Posterior cingulate gyrus (tissue), 11 donors: ENCODE results near the gene PLLP.

Experiments
- DNase-seq, 10 donors: peaks; one replicate each; pipeline versions ENCODE4 v3.0.0 to v3.0.0-alpha.2; 2020 to 2021; ENCODE audit warnings: mixed read lengths in 3 of 10
- intact Hi-C: fragments of 100-400 bp; cut with DNase I; formaldehyde crosslinking; loops from one replicate; pipeline ENCODE4 v1.15.1; 2023

The PLLP gene

DNA sequence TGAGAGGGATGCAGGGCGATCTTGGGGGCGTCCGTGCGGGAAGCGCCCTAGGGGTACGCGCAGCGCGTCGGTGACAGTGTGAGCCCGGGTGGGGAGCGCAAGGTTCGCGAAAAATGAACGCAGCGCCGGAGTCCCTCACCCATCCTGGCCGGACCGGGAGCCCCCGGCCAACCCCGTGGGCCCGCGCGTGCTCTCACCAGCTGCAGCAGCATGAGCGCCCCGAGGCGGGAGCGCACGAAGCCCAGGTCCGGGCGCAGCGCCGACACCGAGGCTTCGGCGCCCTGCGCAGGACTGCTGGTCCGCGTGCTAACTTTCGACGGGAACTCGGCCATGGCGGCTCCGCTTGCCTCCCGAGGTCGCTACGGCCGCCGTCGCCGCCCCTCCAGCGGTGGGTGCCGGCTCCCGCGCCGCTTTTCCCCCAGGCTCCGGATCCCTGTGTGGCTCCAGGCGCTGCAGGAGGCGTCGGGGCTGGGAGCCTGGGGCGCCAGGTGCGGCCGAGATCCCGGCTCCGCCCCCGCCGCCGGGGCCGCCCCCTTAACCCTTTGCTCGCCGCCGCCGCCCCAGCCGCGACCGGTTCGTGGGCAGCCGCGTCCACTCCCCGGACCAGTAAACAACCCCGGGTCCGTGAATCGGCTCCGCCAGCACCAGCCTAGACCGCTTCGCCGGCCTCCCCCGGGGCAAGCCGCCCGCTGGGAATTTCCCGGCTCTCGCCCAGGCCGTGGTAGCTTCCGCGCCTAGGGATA is at the start of gene PLLP:
Gene PLLP, minus strand, starts transcription at position 464 of the 743 bp plus-strand sequence. Its CDS starts 132 bp downstream, at position 332.
- peak in 8 of 10 donors; percentile 44 to 94 (median 76) for DNase-seq
- intact Hi-C loops = no loop called here

DNA sequence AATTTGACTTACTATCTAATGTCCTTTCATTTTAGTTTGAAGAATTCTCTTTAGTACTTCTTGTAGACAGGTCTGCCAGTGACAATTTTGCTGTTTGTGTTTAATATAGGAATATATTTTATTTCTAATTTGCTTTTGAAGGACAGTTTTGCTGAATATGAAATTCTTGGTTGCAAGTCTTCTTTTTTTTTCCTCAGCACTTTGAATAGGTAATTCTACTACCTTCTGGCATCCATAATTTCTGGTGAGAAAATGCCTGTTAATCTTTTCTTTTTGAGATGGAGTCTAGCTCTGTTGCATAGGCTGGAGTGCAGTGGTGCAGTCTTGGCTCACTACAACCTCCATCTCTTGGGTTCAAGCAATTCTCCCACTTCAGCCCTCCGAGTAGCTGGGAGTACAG is 48.9 kb upstream of the PLLP start:
- intact Hi-C loops = no loop called here
- DNase-seq = no peak

- intact Hi-C loops = no loop called here
- DNase-seq = no peak
Observed at GRCh38 chr16:57331355-57331754, 46.9 kb upstream of the PLLP start.

- intact Hi-C loops = no loop called here
- no peak for DNase-seq
Observed at GRCh38 chr16:57329718-57330327, 45.4 kb upstream of the PLLP start.

DNA sequence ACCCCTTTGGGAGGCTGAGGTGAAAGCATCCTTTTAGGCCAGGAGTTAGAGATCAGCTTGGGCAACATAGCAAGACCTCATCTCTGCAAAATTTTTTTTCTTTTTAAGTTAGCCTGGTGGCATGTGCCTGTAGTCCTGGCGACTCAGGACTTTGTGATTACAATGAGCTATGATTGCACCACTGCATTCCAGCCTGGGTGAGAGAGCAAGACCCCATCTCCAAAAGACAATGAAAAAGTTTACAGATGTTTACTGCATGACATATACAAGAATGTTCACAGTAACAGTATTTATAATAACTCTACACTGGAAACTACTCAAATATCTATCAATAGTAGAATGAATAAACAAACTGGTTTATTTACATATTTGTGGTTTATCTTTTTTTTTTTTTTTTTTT is 41.0 kb upstream of the PLLP start:
- no peak for DNase-seq
- intact Hi-C loops = no loop called here

DNA sequence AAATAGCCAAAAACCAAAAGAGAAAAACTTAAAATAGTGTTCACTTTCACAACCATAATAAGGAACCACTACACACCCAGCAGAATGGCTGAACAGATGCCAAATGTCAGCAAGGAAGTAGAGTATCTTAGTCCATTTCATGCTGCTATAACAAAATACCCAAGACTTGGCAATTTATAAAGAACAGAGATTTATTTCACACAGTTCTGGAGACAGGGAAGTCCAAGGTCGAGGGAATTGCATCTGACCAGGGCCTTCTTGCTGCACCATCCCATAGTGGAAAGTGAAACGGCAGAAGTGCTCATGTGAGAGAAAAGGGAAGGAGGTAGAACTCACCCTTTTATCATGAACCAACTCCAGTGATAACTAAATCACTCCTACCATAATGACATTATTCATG is 40.3 kb upstream of the PLLP start:
- intact Hi-C loops = no loop called here
- DNase-seq = no peak

GRCh38 chr16:57319646-57320045 is 35.2 kb upstream of the PLLP start:
- intact Hi-C loops = no loop called here
- DNase-seq = no peak

- intact Hi-C loops = no loop called here
- DNase-seq = no peak
Observed at GRCh38 chr16:57318240-57318970, 33.9 kb upstream of the PLLP start.

- intact Hi-C loops = no loop called here
- no peak for DNase-seq
Observed at GRCh38 chr16:57316390-57317017, 32.0 kb upstream of the PLLP start.

DNA sequence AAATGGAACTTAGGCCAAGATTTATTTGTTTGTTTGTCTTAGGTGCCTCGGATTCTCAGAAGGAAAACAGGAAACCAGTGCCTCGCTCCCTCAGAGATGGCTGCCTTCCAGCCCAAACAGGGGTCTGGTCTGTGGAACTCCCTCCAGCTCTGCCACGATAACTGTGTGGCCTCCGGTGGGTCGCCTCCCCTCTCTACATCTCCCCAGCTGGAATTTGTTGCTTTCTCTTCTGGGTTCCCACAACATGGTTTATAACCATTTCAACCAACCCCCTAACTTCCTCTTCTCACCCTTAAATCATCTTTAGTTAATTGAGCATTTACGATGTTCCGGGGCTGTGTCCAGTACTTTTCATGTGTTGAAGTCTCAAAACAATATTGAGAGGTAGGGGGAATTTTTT is 30.9 kb upstream of the PLLP start:
- no peak for DNase-seq
- intact Hi-C loops = no loop called here

GRCh38 chr16:57314161-57314785 is 29.8 kb upstream of the PLLP start:
- DNase-seq = no peak
- intact Hi-C loops = no loop called here

DNA sequence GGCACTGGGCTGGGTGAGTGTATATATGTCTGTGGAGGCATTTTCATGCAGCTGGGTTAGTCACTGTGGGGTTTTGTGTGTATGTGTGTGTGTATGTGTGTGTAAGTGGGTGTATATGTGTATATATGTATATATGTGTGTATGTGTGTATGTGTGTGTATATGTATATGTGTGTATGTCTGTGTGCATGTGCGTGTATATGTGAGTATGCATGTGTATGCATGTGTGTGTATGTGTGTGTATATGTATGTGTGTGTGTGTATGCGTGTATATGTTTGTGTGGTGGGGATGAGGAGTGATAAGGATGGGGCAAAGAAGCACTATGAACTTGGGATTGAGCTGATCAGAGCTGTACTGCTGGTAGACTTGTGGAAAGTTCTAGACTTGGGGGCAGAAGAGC is 29.0 kb upstream of the PLLP start:
- intact Hi-C loops = no loop called here
- DNase-seq = no peak

- intact Hi-C loops = no loop called here
- no peak for DNase-seq
Observed at GRCh38 chr16:57310801-57311200, 26.3 kb upstream of the PLLP start.

DNA sequence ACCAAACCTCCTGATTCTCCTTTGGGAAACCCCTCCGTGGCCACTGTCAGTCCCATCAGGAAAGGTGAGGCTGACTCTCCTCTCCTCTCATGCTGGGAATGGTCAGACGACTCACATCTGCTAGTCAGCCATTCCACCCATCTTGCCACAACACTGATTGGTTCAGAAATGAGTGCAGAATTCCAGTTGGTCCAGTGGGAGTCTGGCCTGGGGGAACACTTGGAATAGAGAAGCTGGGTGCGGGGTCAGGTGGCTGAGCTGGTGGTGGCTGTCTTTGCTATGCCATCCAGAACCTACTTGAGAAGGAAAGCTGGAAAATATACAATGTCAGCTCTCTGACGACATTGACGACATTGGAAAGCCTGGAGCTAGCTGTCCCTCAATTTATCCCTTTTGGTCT is 23.6 kb upstream of the PLLP start:
- intact Hi-C loops = no loop called here
- DNase-seq = no peak

- intact Hi-C loops = no loop called here
- peak in 1 of 10 donors; percentile 18 for DNase-seq
Observed at GRCh38 chr16:57307365-57307764, 22.9 kb upstream of the PLLP start.

DNA sequence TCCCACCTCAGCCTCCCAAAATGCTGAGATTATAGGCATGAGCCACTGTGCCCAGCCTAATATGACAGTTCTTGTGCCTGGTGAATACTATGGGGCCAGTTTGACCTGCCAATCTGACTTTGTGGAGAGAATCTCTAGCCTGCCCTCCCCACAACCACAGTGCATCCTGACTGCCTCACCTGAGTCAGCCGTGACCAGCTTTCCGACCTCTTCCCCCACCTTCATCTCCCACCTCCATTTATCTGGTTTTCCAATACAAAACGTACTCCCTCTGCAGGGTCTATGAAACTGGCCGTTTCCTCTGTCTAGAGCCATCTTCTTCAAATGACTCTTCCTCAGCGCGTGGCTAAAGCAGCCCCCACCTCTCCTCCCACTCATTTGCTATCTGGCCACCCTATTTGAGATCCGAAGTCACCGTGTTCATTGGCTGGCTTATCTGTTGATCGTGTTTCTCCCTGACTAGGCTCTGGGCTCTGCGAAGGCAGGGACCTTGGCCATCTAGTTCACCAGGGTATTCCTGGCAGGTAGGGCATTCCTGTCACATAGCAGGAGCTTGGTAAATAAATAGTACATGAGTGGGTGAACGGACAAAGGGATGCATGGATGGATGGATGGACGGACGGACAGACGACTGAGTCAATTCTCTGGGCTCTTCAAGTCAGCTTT is 22.3 kb upstream of the PLLP start:
- peak in 1 of 10 donors; percentile 5 for DNase-seq
- intact Hi-C loops = no loop called here

DNA sequence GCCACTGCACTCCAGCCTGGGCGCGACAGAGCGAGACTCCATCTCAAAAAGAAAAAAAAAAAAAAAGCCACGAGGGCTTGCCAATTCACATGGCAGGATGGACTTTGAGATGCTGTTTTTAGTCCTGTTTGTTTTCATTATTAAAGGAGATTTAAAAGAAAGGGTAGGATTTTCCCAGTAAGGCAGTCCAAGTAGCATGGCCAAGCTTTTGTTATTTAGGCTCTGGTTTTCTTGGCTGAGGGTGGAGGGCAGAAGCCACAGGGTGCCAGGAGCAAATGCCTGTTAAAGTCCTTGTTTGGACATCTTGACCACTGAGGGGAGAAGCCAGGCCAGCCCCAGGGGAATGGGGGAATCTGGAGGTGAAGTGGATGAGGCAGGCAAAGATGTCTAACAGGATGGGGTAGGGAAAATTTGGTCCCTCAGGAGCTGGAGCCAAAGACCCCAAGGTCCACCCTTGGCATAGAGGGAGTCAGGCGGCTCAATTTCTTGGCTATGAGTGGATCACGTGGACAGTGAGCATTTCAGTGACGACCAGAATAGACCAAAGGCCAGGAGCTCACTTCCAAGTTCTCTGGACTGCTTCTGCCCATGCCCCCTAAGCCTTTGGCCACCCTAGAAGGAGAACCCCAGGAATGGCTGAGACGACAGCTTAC is 20.8 kb upstream of the PLLP start:
- intact Hi-C loops = no loop called here
- peak in 1 of 10 donors; percentile 61 for DNase-seq

DNA sequence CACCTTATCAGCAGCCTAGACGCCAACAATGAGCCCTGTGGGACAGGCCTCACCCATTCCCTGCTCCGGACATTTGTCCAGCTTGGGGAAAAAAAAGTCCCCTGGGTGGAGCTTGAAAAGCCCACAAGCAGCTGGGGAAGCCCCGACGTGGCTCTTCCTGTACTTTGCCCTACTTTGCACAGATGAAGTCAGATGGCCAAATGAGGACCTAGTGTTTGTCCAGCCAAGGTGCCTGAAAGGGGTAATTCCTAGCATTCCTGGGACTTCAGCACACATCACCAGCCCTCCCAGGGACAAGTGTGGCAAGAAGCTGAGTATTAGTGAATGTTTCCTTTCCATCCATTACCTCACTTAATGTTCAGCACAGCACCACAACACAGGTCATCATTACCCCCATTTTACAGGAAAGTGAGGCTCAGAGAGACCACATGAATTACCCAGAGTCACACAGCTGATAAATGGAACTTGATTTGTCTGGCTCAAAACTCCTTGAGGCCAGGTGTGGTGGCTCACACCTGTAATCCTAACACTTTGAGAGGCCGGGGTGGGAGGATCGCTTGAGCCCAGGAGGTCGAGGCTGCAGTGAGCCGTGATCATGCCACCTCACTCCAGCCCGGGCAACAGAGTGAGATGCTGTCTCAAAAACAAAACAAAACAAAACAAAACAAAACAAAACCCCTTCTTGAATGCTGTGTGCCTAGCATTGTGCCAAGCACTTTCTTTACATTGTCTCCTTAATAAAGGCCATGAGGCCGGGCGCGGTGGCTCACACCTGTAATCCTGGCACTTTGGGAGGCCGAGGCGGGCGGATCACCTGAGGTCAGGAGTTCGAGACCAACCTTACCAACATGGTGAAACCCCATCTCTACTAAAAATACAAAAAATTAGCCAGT is 19.9 kb upstream of the PLLP start:
- intact Hi-C loops = no loop called here

GRCh38 chr16:57303910-57304168 is 19.4 kb upstream of the PLLP start:
- intact Hi-C loops = no loop called here
- DNase-seq = peak in 1 of 10 donors; percentile 31

More for the DNA sequence above, 19.9 kb upstream of the PLLP start:
- DNase-seq = no peak
